Psoas muscle (tissue), 8 donors: ENCODE results near the gene DSCAM. TPM values are rescaled to one million over a fixed set of nuclear protein-coding genes. Genes with fewer than 3 reads are reported as not detected.

Source experiments
- ATAC-seq, 4 donors: fragments of 200-7000 bp; cut with Tn5 transposase; one replicate each; pipeline ENCODE4 v1.9.1; 2020; ENCODE audit warnings: moderate library complexity in 3 of 4, mild to moderate bottlenecking in 2 of 4
- DNase-seq, 2 donors: peaks; one replicate each; pipeline ENCODE4 v3.0.0-alpha.2; 2020
- H3K27ac ChIP-seq: fragments of 200-600 bp; one replicate; pipeline ENCODE4 v1.8.0; 2022
- H3K27me3 ChIP-seq, 3 donors: fragments of 200-600 bp in 1 of 3; one replicate each; pipeline versions ENCODE4 v1.6.1 to v1.8.0; 2013 to 2022; ENCODE audit warnings: low read length in 2 of 3, mild to moderate bottlenecking in 2 of 3, moderate library complexity in 1 of 3; ENCODE audit not compliant: insufficient read depth in 3 of 3
- H3K36me3 ChIP-seq, 2 donors: fragments of 200-600 bp in 1 of 2; one replicate each; pipeline versions ENCODE4 v1.6.1 to v1.8.0; 2013 to 2022; ENCODE audit warnings: low read depth in 1 of 2, mild to moderate bottlenecking in 1 of 2, moderate library complexity in 1 of 2; ENCODE audit not compliant: insufficient read depth in 1 of 2
- H3K4me1 ChIP-seq: fragments of 200-600 bp; one replicate; pipeline ENCODE4 v1.8.0; 2022
- H3K4me3 ChIP-seq: fragments of 200-600 bp; one replicate; pipeline ENCODE4 v1.8.0; 2022; ENCODE audit warnings: mild to moderate bottlenecking
- H3K9me3 ChIP-seq: fragments of 200-600 bp; one replicate; pipeline ENCODE4 v1.8.0; 2022
- CTCF ChIP-seq: fragments of 200-600 bp; IDR thresholded peaks from one replicate; pipeline ENCODE4 v1.8.0; 2022; ENCODE audit warnings: antibody characterized with exemption
- WGBS, 3 donors: extraction: QIAGEN DNeasy Blood & Tissue Kit; methylation state at CpG; one replicate each; pipeline versions ENCODE4 v1.1.6 to v1.1.7; 2013; 5-methylcytosine and 5-hydroxymethylcytosine counted together
- intact Hi-C, 2 donors: fragments of 100-400 bp; cut with DNase I; formaldehyde crosslinking; loops; one replicate each; pipeline versions ENCODE4 v1.11.0 to v1.14.2; 2022
- polyA plus RNA-seq, 3 donors: library from polyadenylated mRNA; stranded (reverse); fragments of 200-250 nt; gene quantifications; one replicate each; pipeline ENCODE4 v1.2.3, GENCODE V29; 2013
- total RNA-seq, 4 donors: library from RNA; stranded (reverse); fragmentation: NEBNext Ultra II Directional in 2 of 4; extraction: Animal tissue kit (Norgen Biotek cat#: 25700) in 2 of 4; gene quantifications; one replicate each; pipeline versions ENCODE4 v1.2.1 to v1.2.4, GENCODE V29; 2021 to 2023
- donor health status: healthy with polysubstance abuse.
- donor health status: DM: no; HTN: no; CAD: no; lungs with moderate emphysema.
- donor health status: Bipolar disorder and iron deficiency.
- donor health status: healthy.
- donor health status: DM: yes; HTN: yes; CAD: no.
- donor health status: DM: no; HTN: no; CAD: no.
- donor health status: DM: no; HTN: no; CAD: no.
- donor health status: DM: yes; HTN: yes; CAD: no.

Gene DSCAM
- total and polyA plus RNA-seq, 7 donors = 0.03 to 0.04 TPM; not detected in 5

GRCh38 chr21:40623528-40623927, 223.4 kb downstream of the DSCAM start:
- TF ChIP-seq CTCF = no peak
- no peak overlapping the region for H3K4me3 ChIP-seq
- no peak overlapping the region for H3K27ac ChIP-seq
- DNase-seq (no peak), ATAC-seq (no peak)
- H3K4me1 ChIP-seq = no peaks in the 10 kb centered on the region
- intact Hi-C loops = no loop called here
- H3K9me3 ChIP-seq = no peaks in the 10 kb centered on the region
- H3K36me3 ChIP-seq = no peaks in the 10 kb centered on the region
- no peaks in the 10 kb centered on the region for H3K27me3 ChIP-seq
- WGBS, 3 donors = 61 to 69% (median 63%) methylated on average over 1 of the region's 1 CpG

GRCh38 chr21:40622531-40622930, 224.4 kb downstream of the DSCAM start:
- intact Hi-C loops = no loop called here
- no peaks in the 10 kb centered on the region for H3K4me1 ChIP-seq
- DNase-seq = no peak
- H3K9me3 ChIP-seq = no peaks in the 10 kb centered on the region
- H3K27me3 ChIP-seq = no peaks in the 10 kb centered on the region
- 13 to 19% (median 16%) methylated on average over 4 of the region's 4 CpGs for WGBS, 3 donors
- no peaks in the 10 kb centered on the region for H3K36me3 ChIP-seq
- no peak for TF ChIP-seq CTCF
- no peak for ATAC-seq
- H3K4me3 ChIP-seq = no peak overlapping the region
- no peak overlapping the region for H3K27ac ChIP-seq

GRCh38 chr21:40620386-40621145, 226.4 kb downstream of the DSCAM start:
- DNase-seq = no peak
- no peaks in the 10 kb centered on the region for H3K4me1 ChIP-seq
- H3K27ac ChIP-seq = no peak overlapping the region
- H3K36me3 ChIP-seq = no peaks in the 10 kb centered on the region
- TF ChIP-seq CTCF = no peak
- WGBS, 3 donors = 64 to 74% (median 72%) methylated on average over 7 of the region's 7 CpGs
- no peaks in the 10 kb centered on the region for H3K27me3 ChIP-seq
- H3K4me3 ChIP-seq = no peak overlapping the region
- no peak for ATAC-seq
- no peaks in the 10 kb centered on the region for H3K9me3 ChIP-seq
- intact Hi-C loops = no loop called here

GRCh38 chr21:40618191-40618973, 228.6 kb downstream of the DSCAM start:
- ATAC-seq = no peak

More at GRCh38 chr21:40618191-40618973, 228.6 kb downstream of the DSCAM start:
- no peaks in the 10 kb centered on the region for H3K9me3 ChIP-seq
- WGBS, 3 donors = 66 to 71% (median 67%) methylated on average over 14 of the region's 14 CpGs
- DNase-seq = no peak
- no peak for TF ChIP-seq CTCF
- no peak overlapping the region for H3K27ac ChIP-seq
- H3K27me3 ChIP-seq = no peaks in the 10 kb centered on the region
- H3K4me1 ChIP-seq = no peaks in the 10 kb centered on the region
- H3K4me3 ChIP-seq = no peak overlapping the region
- H3K36me3 ChIP-seq = no peaks in the 10 kb centered on the region
- intact Hi-C loops = no loop called here
